Epithelial cell of proximal tubule (primary cell): ENCODE measurements around the gene GRM7. TPM values are rescaled to one million over a fixed set of nuclear protein-coding genes. Genes with fewer than 3 reads are reported as not detected.

Experiments used
- DNase-seq: peaks from one replicate; pipeline ENCODE4 v3.0.0-alpha.2; 2011; ENCODE audit warnings: low read depth
- H3K4me3 ChIP-seq: 2 replicates; pipeline ENCODE4 v1.5.1; 2011; ENCODE audit warnings: low read depth, mild to moderate bottlenecking, low read length
- total RNA-seq: library from RNA; depleted of rRNA; stranded (reverse); fragments of >200 nt; gene quantifications from 2 replicates; pipeline ENCODE4 v1.2.3, GENCODE V29; 2015
- TF ChIP-seq, protein P1 (sequence below): conservative IDR thresholded peaks from 2 replicates; pipeline ENCODE4 v1.5.1; 2012; ENCODE audit warnings: low read depth, mild to moderate bottlenecking, low read length

The GRM7 gene
- total RNA-seq, 1 donor from 2014 or later, result not detected

DNA sequence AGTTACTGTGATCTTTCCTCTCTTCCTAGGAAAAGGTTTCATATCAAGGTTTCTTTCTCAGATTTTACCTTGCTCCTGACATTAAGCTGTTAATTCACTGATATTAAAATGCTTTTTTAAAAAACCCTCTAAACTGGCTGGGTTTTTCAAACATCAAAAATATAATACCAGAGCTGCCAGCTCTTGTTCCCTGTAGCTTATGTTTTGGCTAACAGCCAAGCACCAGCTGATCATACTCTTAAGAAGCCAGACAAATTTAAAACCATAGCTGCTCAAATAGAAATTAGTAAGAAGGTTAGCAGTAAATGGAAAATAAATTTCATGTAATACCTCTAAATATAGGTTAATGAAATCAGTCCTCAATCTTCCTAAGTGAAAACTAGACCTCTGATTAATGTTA, 657.5 kb downstream of the GRM7 start:
- no peak for DNase-seq
- H3K4me3 ChIP-seq, result no peak overlapping the region
- TF ChIP-seq, protein P1, sequence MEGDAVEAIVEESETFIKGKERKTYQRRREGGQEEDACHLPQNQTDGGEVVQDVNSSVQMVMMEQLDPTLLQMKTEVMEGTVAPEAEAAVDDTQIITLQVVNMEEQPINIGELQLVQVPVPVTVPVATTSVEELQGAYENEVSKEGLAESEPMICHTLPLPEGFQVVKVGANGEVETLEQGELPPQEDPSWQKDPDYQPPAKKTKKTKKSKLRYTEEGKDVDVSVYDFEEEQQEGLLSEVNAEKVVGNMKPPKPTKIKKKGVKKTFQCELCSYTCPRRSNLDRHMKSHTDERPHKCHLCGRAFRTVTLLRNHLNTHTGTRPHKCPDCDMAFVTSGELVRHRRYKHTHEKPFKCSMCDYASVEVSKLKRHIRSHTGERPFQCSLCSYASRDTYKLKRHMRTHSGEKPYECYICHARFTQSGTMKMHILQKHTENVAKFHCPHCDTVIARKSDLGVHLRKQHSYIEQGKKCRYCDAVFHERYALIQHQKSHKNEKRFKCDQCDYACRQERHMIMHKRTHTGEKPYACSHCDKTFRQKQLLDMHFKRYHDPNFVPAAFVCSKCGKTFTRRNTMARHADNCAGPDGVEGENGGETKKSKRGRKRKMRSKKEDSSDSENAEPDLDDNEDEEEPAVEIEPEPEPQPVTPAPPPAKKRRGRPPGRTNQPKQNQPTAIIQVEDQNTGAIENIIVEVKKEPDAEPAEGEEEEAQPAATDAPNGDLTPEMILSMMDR, result no peak

DNA sequence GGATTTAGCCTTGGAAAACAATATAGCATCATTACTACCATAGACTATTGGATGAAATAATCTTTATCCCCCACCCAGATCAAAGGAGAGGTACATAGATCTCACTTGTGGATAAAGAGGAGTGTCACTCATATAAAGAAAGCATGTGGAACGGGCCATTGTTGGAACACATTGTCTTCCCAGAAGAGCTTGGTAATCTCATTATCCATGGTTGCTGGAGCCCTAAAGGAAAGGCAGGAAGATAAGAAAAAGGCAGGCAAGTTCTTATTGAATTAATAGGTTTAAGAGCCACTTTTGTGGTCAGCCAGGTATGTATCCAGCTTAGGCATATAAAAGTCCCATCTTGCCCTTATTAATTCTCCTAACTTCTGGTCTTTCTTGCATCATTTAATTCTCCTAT, 659.1 kb downstream of the GRM7 start:
- DNase-seq, result no peak
- H3K4me3 ChIP-seq, result no peak overlapping the region
- TF ChIP-seq, protein P1, result no peak

DNA sequence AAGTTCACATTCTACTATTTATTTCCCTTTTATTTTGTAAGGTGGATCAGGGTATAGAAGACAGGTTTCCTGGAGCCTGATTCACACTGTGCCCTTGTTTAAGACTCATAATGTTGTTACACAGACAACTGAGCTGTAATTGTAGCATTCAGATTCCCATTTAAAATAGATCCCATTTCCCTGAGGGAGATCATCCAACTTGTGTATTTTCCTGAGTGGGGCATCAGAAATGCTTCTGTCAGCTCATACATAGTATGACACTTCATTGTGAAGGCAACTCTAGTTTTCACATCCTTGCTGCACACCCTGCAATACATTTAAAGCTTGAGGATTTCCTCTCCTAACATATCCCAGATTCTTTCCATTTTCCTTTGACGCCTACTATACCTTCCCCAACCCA, 659.7 kb downstream of the GRM7 start:
- H3K4me3 ChIP-seq, result no peak overlapping the region
- no peak for DNase-seq
- TF ChIP-seq, protein P1, result no peak

DNA sequence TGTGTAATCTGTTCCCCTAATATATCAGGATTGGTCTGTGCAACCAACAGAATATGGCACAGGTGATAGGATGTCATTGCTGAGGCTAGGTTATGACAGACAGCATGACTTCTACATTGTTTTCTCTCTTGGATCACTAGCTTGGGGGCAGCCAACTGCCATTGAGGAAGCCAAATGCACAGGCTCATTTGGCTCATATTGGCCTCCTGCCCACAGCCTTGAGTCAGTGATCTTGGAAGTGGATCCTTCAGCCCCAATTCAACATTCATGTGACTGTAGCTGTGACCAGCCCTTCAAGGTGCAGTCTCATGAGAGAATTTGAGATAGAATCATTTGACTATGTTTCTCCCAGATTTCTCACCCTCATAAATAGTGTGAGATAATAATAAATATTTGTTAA, 675.6 kb downstream of the GRM7 start:
- no peak overlapping the region for H3K4me3 ChIP-seq
- peak; percentile 16 for DNase-seq
- TF ChIP-seq, protein P1, result no peak

DNA sequence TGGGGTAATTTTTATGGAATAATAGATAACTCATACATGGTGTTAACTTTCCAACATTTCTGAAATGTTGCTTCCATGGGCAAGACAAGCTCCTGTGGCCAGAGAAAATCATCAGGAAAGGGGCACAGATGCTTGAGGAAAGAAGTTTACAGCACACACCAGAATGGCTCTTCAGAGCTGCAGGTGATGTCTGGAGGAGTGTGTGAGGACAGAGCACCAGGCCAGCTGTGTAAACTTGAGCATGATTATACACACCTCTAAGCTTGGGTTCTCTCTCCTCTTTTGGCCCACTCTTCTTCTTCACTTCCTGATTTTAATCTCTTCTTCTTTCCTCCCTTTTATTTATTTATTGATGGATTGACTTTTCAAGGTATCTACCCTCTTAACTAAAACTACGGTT, 676.0 kb downstream of the GRM7 start:
- no peak overlapping the region for H3K4me3 ChIP-seq
- TF ChIP-seq, protein P1, result no peak
- no peak for DNase-seq

DNA sequence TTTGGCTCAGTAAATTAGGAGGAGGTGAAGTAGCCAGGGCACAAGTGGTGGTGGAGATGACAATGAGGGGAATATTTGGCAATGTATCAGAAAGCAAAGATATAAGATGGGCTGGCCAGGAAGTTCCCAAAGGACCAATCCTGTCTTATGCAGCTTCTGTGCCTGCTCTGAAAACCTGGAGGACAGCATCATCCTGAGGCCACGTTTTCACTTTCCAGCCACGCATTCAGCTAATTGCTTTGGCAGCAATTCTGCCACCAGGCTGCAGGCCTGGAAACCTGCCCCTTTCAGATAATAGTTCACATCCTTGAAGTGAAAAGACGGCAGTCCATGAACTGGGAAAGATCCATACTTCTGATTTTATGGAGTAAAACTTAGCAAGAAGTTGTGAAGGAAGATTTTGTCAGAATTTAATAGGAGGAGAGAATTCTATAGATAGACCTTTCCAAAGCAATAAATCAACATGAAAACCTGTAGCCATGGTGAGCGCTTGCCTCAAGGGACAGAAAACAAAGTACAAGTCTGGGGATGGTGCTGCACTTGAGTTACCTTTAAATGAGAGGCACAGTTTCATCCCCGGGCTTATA, 682.5 kb downstream of the GRM7 start:
- H3K4me3 ChIP-seq, result no peak overlapping the region
- no peak for DNase-seq
- TF ChIP-seq, protein P1, result peak; percentile 28

DNA sequence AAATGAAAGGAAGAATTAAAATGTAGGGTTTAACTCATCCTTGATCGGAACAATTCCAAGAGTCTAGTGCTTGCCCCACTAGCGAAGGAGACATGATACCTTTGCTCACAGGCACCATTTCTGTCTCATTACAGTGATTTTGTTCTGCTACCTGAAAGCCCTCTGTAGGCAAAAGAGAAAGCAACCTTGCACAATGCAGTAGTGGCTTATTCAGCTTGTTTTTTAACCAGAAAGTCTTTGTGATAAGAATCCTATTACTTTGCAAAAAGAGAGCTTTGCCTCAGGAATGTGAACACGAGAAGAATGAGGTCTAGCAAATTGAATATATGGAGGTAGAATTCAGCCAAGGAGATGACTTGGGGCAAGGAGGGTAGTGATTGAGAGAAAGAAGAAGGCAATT, 684.4 kb downstream of the GRM7 start:
- DNase-seq, result no peak
- H3K4me3 ChIP-seq, result no peak overlapping the region
- TF ChIP-seq, protein P1, result no peak
